ENCODE measurements around the gene KLF9. TPM values are rescaled to one million over a fixed set of nuclear protein-coding genes. Genes with fewer than 3 reads are reported as not detected.

The KLF9 gene
- polyA plus RNA-seq, 1 donor (not counting 4 experiments of a cell fraction or from before 2014, with no cell fraction given), result 4.5 TPM

GRCh38 chr9:70382709-70383605, 31.5 kb downstream of the KLF9 start:
- FAIRE-seq, result no peak

DNA sequence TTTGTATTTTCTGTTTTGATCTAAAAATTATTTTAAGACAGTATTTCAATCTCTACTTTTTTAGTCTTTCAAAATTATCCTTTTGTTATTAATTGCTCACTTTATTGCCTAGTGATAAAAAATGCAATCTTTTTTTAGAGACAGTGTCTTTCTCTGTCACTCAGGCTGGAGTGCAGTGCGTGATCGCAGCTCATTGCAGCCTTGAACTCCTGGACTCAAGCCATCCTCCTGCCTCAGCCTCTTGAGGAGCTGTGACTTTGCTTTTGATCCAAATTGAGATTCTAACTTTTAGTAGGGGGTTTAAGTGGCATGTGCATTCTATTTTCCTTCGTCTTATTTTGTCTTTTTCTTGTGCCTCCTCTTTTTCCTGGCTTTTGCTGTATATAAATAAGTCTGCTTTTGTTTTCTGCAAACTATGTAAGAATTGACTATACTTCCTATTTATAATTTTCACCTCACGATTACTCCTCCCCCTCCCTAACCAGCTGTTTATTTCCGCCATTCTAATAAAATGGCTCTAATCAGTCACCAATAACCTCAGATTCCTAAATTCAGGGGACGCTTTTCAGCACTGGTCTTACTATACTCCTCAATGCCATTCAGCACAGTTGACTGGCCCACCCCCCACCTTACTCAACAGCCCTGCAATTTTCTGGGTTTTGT, 32.3 kb downstream of the KLF9 start:
- no peak for TF ChIP-seq EZH2 (IDR thresholded peaks at IDR 0.05; ENCODE audit: low read length)
- TF ChIP-seq, protein P1, sequence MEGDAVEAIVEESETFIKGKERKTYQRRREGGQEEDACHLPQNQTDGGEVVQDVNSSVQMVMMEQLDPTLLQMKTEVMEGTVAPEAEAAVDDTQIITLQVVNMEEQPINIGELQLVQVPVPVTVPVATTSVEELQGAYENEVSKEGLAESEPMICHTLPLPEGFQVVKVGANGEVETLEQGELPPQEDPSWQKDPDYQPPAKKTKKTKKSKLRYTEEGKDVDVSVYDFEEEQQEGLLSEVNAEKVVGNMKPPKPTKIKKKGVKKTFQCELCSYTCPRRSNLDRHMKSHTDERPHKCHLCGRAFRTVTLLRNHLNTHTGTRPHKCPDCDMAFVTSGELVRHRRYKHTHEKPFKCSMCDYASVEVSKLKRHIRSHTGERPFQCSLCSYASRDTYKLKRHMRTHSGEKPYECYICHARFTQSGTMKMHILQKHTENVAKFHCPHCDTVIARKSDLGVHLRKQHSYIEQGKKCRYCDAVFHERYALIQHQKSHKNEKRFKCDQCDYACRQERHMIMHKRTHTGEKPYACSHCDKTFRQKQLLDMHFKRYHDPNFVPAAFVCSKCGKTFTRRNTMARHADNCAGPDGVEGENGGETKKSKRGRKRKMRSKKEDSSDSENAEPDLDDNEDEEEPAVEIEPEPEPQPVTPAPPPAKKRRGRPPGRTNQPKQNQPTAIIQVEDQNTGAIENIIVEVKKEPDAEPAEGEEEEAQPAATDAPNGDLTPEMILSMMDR (optimal IDR thresholded peaks at IDR 0.05 in 1 of 3, IDR thresholded peaks at IDR 0.05 in 1 of 3, conservative IDR thresholded peaks at IDR 0.05 in 1 of 3; ENCODE audit: extremely low read depth in 1 of 3, insufficient read depth in 2 of 3, low read length in 3 of 3), result no peak
- dilution Hi-C loops (cut with MboI; ENCODE audit: extremely low pct_ligation_motif_present, low sequenced_read_pairs), result no loop called here
- no peak for FAIRE-seq
- H3K4me3 ChIP-seq (ENCODE audit: control insufficient read depth in 2 of 3, extremely low read depth in 1 of 3, insufficient read depth in 2 of 3, low read depth in 1 of 3, low read length in 3 of 3), result no peak overlapping the region
- DNase-seq (ENCODE audit: low read depth, low spot score), result no peak
- no peak overlapping the region for H3K4me2 ChIP-seq (ENCODE audit: control insufficient read depth, extremely low read depth, insufficient read depth, low read depth, low read length)
- no peaks in the 10 kb centered on the region for H3K36me3 ChIP-seq (ENCODE audit: control insufficient read depth in 2 of 2, extremely low read depth in 1 of 2, insufficient read depth in 2 of 2, low read length in 2 of 2)
- H3K9me1 ChIP-seq (ENCODE audit: control insufficient read depth, extremely low read depth, insufficient read depth, low read length), result no peaks in the 10 kb centered on the region
- H3K4me1 ChIP-seq (ENCODE audit: control insufficient read depth, extremely low read depth, insufficient read depth, low read length), result no peaks in the 10 kb centered on the region
- no peak overlapping the region for H3K27ac ChIP-seq (ENCODE audit: control insufficient read depth, insufficient read depth, low read length)
- H4K20me1 ChIP-seq (ENCODE audit: control insufficient read depth, extremely low read depth, insufficient read depth, low read length), result no peaks in the 10 kb centered on the region
- H3K79me2 ChIP-seq (ENCODE audit: control insufficient read depth, insufficient read depth, low read length), result no peaks in the 10 kb centered on the region
- H3K9ac ChIP-seq (ENCODE audit: control insufficient read depth, extremely low read depth, insufficient read depth, low read length), result no peak overlapping the region
- no peak overlapping the region for H2AFZ ChIP-seq (ENCODE audit: control insufficient read depth, low read length)
- no peaks in the 10 kb centered on the region for H3K27me3 ChIP-seq (ENCODE audit: control insufficient read depth, extremely low read depth, insufficient read depth, low read length)
- no peaks in the 10 kb centered on the region for H3K9me3 ChIP-seq (ENCODE audit: control insufficient read depth, low read depth, low read length)

More at GRCh38 chr9:70382709-70383605, 31.5 kb downstream of the KLF9 start:
- dilution Hi-C loops (cut with MboI; ENCODE audit: extremely low pct_ligation_motif_present, low sequenced_read_pairs), result no loop called here
- no peaks in the 10 kb centered on the region for H3K9me3 ChIP-seq (ENCODE audit: control insufficient read depth, low read depth, low read length)
- no peak for TF ChIP-seq EZH2 (IDR thresholded peaks at IDR 0.05; ENCODE audit: low read length)
- TF ChIP-seq, protein P1 (optimal IDR thresholded peaks at IDR 0.05 in 1 of 3, IDR thresholded peaks at IDR 0.05 in 1 of 3, conservative IDR thresholded peaks at IDR 0.05 in 1 of 3; ENCODE audit: extremely low read depth in 1 of 3, insufficient read depth in 2 of 3, low read length in 3 of 3), result no peak
- no peaks in the 10 kb centered on the region for H3K36me3 ChIP-seq (ENCODE audit: control insufficient read depth in 2 of 2, extremely low read depth in 1 of 2, insufficient read depth in 2 of 2, low read length in 2 of 2)
- no peak overlapping the region for H3K9ac ChIP-seq (ENCODE audit: control insufficient read depth, extremely low read depth, insufficient read depth, low read length)
- no peaks in the 10 kb centered on the region for H3K27me3 ChIP-seq (ENCODE audit: control insufficient read depth, extremely low read depth, insufficient read depth, low read length)
- H3K4me2 ChIP-seq (ENCODE audit: control insufficient read depth, extremely low read depth, insufficient read depth, low read depth, low read length), result no peak overlapping the region
- H4K20me1 ChIP-seq (ENCODE audit: control insufficient read depth, extremely low read depth, insufficient read depth, low read length), result no peaks in the 10 kb centered on the region
- no peaks in the 10 kb centered on the region for H3K9me1 ChIP-seq (ENCODE audit: control insufficient read depth, extremely low read depth, insufficient read depth, low read length)
- no peak overlapping the region for H3K4me3 ChIP-seq (ENCODE audit: control insufficient read depth in 2 of 3, extremely low read depth in 1 of 3, insufficient read depth in 2 of 3, low read depth in 1 of 3, low read length in 3 of 3)
- H2AFZ ChIP-seq (ENCODE audit: control insufficient read depth, low read length), result no peak overlapping the region
- no peaks in the 10 kb centered on the region for H3K4me1 ChIP-seq (ENCODE audit: control insufficient read depth, extremely low read depth, insufficient read depth, low read length)
- H3K79me2 ChIP-seq (ENCODE audit: control insufficient read depth, insufficient read depth, low read length), result no peaks in the 10 kb centered on the region
- H3K27ac ChIP-seq (ENCODE audit: control insufficient read depth, insufficient read depth, low read length), result no peak overlapping the region
- no peak for DNase-seq (ENCODE audit: low read depth, low spot score)

All from keratinocyte (primary cell).